GM21526 (cell line): Measurements from ENCODE around the gene MATN4.
"Not testable (repeated sequence)": the region's sequence is repeated elsewhere in the genome, so short reads cannot be mapped to it uniquely, and the experiment has no call there.

Experiments used
- ATAC-seq: cut with Tn5 transposase; IDR thresholded peaks from one replicate; pipeline ENCODE4 v1.9.1; 2021; ENCODE audit warnings: moderate library complexity; ENCODE audit not compliant: unreplicated experiment, low FRiP score

The MATN4 gene

GRCh38 chr20:45308117-45308778, at the start of gene MATN4:
TSS of gene MATN4 (minus strand) at chr20:45308299. CDS start at chr20:45305582, 2,717 bp downstream.
- ATAC-seq: no peak

DNA sequence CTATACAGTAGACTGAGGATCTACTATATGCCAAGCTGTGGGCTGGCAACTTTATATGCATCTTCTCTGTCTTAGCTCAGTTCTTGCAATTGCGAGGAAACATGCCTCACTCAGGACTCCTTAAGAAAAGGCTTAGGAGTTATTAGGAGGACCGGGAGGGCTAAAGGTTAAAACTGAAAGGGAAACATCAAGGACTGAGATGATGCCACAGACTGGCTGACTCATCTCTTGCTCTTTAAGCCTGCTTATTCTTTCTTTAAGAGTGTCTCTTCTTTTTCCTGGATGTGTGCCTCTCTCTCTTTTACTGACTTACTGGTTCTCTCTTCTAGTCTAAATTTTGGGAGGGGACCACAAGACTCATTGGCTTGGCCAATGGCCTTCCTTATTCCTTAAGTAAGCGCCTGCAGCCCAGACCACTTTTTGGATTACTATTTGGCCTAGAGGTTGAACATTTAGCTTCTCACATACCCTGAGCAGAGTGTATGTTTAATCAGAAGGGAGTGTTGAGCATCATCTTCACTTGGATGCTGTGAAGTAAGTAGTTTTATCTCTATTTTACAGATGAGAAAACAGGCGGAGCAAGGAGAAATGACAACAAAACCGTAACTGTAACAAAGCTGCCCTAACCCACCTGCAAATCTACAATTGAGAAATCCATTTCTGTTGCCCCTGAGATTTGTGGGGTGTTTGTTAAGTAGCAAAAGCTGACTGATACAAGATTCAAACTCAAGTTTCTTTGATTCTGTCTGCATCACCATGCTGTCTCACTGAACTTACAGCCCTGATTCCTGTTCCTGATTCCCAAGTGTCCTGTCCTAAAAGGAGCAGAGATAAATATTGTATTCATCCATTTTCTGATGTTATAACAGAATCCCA, 47.3 kb upstream of the MATN4 start:
- ATAC-seq: no peak

DNA sequence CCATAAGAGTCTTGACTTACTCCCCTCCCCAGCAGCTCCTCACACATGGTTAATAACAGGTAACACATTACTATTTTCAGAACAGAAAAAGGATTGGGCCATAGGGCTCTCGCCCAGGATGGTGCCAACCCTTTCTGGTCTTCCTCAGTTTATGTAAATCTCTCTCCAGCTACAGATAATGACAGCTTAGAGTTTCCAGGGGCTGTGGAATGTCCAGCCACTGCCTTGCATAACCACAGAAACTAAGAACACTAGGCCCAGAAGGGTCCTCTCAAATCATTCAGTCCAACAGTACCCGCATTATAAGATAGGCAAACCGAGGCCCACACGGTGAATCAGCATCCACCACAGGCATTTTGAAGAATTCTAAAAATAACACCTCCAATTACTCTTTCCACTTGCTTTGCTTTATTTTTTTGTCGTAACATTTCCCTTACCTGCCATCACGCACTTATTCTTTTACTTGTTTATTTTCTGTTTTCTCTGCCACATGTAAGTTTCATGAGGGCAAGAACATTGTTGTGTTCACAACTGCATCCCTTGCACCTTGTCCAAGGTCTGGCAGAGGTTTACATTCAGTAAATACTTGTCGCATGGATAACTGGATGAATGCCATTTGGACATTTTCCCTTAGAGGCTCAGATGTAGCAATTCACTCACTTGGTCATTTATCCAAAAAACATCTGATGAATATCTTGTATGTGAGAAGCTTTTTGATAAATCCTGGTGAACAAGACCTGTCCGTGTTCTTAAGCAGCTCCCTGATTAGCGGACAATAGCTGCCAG, 46.5 kb upstream of the MATN4 start:
- ATAC-seq: no peak

GRCh38 chr20:45353746-45354145, 45.6 kb upstream of the MATN4 start:
- no peak for ATAC-seq

DNA sequence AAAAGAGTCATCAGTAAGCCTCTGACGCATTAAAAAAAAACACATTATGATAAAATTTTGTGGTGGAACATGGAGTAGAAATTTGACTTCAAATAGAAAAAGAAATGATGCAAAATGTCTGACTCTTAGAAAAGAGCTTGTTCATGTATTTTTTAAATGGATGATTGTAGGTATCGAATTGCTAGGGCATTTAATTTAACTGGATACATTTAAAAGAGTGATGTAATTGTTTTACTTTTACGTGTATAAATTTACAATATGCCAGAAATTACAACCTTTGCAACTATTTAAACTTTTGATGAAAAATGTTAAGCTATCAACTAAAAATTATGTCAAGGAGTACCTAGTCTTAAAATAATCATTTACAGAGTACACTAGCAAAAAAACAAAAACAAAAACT, 44.6 kb upstream of the MATN4 start:
- ATAC-seq: no peak

- not testable (repeated sequence) for ATAC-seq
Observed at GRCh38 chr20:45350795-45351194, 42.7 kb upstream of the MATN4 start.

DNA sequence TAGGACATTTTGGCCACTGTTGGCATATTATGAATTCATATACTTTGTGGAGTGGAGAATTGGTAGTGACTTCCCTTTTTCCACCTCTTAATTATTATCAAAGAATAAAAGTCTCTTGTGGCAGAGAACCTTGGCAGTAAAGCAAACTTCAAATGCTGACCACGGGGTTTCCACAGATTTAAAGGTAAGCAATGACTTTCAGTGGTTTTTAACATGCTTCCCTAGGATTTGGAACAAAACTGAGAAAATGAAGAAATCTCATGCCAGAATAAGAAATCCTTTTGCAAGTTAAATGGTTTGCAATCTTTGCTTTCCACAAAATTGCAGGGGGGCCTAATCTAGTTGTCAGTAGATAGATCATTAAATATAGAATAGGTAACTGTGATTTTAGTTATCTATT, 42.1 kb upstream of the MATN4 start:
- ATAC-seq: no peak

GRCh38 chr20:45347936-45348778, 40.1 kb upstream of the MATN4 start, which contains the start of gene SDC4:
TSS of gene SDC4 (minus strand) at chr20:45348424. CDS start at chr20:45348384, 40 bp downstream.
- ATAC-seq: no peak

- ATAC-seq: no peak
Observed at GRCh38 chr20:45347297-45347935, 39.3 kb upstream of the MATN4 start.

- ATAC-seq: no peak
Observed at GRCh38 chr20:45346851-45347250, 38.8 kb upstream of the MATN4 start.

- no peak for ATAC-seq
Observed at GRCh38 chr20:45346291-45346718, 38.2 kb upstream of the MATN4 start.

DNA sequence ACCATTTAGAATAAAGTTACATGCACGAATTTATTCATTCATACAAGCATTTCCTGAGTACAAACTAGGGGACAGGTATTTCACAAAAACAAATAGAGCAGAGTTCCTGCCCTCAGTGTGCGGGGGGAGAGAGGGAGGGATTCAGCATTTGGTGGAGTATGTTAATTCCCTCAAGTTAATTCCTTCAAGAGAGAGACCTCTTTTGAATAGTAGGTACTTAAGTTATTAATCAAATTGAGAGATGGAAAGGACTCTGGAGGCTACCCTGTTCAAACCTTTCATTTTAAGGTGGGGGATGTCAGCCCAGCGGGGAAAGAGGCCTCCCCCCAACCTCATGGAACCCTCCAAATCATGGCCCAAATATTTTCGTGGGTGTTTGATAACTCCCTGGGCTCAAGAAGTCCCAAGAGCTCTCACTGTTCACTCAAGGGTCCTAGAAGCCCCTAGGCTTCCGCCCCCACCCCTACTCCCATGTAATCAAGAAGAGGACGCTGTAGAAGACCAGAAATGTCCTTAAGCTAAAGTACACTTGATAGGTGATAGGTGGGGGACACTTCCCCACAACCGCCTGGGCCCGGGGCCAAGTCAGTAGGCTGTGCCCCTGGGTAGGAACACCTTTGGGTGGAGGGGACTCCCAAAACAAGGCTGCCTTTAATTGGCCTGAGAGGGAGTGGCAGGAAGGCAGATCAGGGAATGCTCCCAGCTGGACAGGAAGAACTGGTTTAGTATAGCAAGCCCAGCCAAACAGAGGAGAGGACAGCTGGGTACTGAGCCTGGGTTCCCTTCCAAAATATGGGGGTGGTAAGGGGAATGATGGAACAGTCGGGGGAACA, 37.2 kb upstream of the MATN4 start:
- ATAC-seq: no peak

GRCh38 chr20:45344168-45344860, 36.2 kb upstream of the MATN4 start:
- no peak for ATAC-seq

DNA sequence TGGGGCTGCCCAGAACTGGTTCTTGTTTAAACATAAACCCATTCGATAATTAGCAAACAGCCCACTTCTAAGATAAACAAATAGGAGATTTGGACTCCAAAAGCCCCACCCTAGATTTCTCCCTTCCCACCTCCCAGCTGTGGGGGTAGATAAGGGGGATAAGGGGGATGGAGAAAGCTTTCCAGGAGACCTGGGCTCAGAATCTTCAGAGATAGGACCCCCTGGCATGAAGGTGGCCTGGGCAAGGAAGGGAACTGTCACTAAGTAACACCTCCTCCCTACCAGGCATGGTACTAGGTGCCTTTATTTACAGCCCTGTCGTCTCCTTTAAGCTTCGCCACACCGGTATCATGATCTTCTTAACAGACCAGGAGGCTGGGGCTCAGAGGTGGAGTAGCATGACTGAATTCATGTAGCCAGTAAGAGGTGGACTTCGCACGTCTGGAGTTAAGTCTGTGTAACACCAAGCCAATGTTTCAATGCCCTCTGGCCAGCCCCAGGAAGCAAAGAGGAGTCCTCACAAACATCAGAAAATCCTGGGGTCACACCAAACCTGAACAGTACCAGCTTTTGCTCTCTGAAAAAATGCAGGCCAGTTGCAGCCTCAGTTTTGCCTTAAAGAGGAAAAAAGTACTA, 35.6 kb upstream of the MATN4 start:
- ATAC-seq: no peak

DNA sequence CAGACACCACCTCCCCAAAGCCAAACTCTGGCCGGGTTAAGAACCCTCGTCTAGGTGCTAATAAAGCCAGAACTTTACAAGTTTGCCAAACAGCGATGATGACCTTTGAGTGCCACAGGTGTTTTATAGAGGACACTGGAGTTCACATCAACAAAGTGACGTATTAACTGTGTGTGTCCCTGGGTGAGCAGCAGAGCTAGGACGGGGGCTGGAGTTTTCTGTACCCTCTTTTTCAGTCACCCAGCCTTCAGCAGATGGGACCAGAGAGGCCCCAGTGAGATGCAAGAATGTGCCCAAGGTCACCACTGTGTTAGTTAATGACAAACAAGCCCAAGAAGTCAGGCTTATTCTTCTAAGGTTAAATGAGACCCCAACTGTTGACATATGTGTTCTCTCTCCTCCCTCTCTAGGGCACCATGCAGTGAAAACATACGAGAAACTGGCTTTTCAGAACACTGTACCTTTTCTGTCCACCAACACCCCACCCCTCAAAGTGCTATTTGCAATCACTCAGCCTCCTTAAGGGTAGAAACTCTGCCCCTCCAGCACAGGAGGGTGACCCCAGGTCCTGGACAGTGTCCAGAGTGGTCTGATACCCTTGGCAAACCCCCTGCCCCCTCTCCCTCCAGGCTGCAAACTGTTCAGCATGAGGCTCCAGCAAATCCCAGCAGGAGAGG, 34.9 kb upstream of the MATN4 start:
- ATAC-seq: no peak

DNA sequence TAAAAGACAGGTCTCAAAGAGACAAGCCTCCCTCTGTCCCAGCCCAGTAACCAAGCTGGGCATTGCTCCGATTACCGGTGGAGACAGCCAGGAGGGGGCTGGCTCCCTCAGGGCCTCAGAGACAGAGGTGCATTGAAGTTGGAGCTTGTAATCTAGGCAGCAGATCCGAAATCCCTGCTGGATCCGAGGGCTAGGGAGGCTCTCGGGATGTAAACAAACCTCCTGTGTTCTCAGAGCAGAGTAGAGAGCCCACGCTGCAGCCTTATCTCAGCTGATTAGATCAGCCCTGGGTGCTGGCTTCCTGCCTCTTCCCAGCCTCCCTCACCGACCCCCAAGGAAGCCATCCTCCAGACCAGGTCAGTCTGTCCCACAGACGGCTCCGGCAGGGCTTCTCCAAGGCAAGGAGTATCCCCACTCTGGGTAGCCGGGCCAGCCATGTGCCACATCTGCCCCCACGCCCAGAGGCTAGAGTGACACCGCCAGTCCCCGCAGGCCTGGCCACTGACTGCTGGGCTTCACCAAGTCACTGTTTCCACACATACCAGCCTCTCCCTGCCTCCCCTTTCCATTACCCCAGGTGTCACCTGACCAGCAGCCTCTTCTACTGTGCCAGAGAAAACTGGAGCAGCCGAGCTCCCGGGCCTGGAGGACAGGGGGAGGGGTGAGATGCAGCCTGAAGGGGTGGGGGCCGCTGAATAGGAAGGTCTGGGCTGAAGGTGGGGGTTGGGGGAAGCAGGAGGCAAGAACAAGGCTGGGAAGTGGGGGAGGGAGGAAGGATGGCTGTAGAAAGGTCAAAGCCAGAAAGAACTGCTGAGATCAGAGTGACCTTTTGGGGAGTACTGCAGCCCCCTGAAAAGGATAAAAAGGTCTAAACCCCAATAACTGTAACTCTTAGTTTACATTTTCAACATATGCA, 34.1 kb upstream of the MATN4 start:
- ATAC-seq: no peak
